ENCODE data around the gene CSTPP1.

DNA sequence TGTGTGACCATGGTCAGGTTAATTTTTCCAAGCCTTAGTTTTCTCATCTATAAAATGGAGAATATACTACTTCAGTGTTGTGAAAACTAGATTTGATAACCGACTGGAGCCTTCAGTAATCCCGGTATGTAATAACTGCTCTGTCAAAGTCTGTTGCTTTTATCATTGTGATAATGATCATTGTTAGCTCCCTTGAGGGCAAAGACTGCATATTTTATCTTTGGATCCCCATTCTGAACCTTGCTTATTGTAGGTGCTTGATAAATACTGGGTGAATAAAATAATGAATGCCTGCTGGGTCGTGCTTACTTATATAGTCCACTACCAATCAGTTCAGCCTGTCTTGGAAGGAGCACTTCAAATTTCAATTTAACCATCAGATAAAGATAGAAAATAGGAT is 134.8 kb downstream of the CSTPP1 start:
- no peak for TF ChIP-seq CTCF (IDR thresholded peaks at IDR 0.05; ENCODE audit: insufficient read depth, low read depth, low read length)
- no peak for TF ChIP-seq EZH2 (IDR thresholded peaks at IDR 0.05; ENCODE audit: insufficient read depth, low read length)
